Activated CD4-positive, alpha-beta T cell treated with anti-CD3 and anti-CD28 coated beads, Interleukin-2, amount 50 U/mL, for 16 hours (primary cell): Measurements from ENCODE around the gene MED27.
A peak's percentile ranks its signal among the peaks of the same experiment; 100 is the strongest.

Source experiments
- DNase-seq: peaks from one replicate; pipeline ENCODE4 v3.0.0-alpha.2; 2020

MED27 gene

GRCh38 chr9:131847665-131848354 is 231.9 kb downstream of the MED27 start:
- DNase-seq = no peak

- no peak for DNase-seq
Observed at GRCh38 chr9:131845305-131846298, 234.1 kb downstream of the MED27 start.

GRCh38 chr9:131844745-131845118 is 234.9 kb downstream of the MED27 start:
- DNase-seq = no peak

GRCh38 chr9:131843989-131844744 is 235.5 kb downstream of the MED27 start:
- DNase-seq = no peak

- no peak for DNase-seq
Observed at GRCh38 chr9:131841765-131842318, 237.8 kb downstream of the MED27 start.

- DNase-seq = no peak
Observed at GRCh38 chr9:131840751-131841702, 238.6 kb downstream of the MED27 start.

GRCh38 chr9:131840220-131840619 is 239.4 kb downstream of the MED27 start:
- DNase-seq = no peak

- peak; percentile 76 for DNase-seq
Observed at GRCh38 chr9:131839281-131840084, 240.2 kb downstream of the MED27 start.

GRCh38 chr9:131838530-131839280 is 241.0 kb downstream of the MED27 start:
- DNase-seq = no peak

- no peak for DNase-seq
Observed at GRCh38 chr9:131837836-131838235, 241.8 kb downstream of the MED27 start.

GRCh38 chr9:131837316-131837715 is 242.4 kb downstream of the MED27 start:
- DNase-seq = no peak

GRCh38 chr9:131836607-131837315 is 242.9 kb downstream of the MED27 start:
- DNase-seq = no peak

- DNase-seq = no peak
Observed at GRCh38 chr9:131836021-131836420, 243.6 kb downstream of the MED27 start.

GRCh38 chr9:131835151-131835910 is 244.3 kb downstream of the MED27 start:
- DNase-seq = no peak

- no peak for DNase-seq
Observed at GRCh38 chr9:131834721-131835120, 244.9 kb downstream of the MED27 start.

- DNase-seq = no peak
Observed at GRCh38 chr9:131833906-131834305, 245.8 kb downstream of the MED27 start.

GRCh38 chr9:131833083-131833482 is 246.6 kb downstream of the MED27 start:
- no peak for DNase-seq

- no peak for DNase-seq
Observed at GRCh38 chr9:131831380-131832165, 248.1 kb downstream of the MED27 start.
